ENCODE data around the gene APLNR.

APLNR gene

DNA sequence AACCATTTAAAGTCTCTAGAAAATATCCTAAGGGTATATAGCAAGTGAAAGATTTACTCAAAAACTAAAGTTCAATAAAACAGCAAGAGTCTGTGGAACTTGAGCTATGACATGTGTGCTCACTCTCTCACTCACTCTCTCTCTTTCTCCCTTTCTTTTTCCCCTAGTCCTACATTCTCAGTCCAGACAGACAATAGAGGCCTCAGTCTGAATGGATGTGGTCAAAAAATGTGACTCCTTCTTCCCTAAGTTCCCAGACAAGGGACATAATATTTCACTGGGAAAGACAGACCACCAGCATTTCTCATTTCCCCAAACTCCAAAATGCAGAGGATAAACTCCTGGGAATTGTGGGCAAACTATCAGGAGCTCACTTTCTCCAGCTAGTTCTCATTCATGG is 17.6 kb upstream of the APLNR start:
- no peak overlapping the region for H3K4me3 ChIP-seq (ENCODE audit: control insufficient read depth, low read depth, low read length)
- DNase-seq (ENCODE audit: low read depth): no peak
- TF ChIP-seq, protein P1, sequence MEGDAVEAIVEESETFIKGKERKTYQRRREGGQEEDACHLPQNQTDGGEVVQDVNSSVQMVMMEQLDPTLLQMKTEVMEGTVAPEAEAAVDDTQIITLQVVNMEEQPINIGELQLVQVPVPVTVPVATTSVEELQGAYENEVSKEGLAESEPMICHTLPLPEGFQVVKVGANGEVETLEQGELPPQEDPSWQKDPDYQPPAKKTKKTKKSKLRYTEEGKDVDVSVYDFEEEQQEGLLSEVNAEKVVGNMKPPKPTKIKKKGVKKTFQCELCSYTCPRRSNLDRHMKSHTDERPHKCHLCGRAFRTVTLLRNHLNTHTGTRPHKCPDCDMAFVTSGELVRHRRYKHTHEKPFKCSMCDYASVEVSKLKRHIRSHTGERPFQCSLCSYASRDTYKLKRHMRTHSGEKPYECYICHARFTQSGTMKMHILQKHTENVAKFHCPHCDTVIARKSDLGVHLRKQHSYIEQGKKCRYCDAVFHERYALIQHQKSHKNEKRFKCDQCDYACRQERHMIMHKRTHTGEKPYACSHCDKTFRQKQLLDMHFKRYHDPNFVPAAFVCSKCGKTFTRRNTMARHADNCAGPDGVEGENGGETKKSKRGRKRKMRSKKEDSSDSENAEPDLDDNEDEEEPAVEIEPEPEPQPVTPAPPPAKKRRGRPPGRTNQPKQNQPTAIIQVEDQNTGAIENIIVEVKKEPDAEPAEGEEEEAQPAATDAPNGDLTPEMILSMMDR (IDR thresholded peaks at IDR 0.05; ENCODE audit: control insufficient read depth, insufficient read depth, low read depth, low read length, missing control alignments): no peak

DNA sequence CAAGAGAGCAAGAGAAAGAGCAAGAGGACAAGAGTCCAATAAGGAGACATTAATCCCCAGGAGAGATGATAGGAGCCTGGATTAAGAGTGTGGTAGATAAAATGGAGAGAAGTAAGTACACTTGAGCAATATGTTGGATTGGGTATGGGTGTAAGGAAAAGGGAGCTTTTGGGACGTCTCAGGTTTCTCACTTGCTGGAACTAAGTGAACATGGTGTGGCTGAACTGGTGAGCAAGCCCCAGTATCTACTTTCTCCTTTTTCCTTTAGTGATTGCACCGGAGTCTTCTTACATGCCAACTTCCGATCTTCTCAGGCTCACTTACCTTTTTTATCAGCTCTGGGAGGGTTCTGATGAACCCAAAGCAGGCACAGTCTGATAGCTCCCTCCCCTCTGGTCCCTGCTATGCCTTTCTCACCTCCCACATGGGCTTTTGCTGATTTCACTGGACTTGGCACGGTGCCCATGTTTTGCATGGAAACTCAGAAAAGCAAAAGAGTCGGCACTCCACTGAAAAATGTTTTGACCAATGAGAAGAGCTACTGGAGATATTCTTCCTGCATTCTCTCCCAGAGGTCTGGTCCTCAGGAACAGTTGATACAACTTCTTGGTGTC is 14.5 kb upstream of the APLNR start:
- no peak overlapping the region for H3K4me3 ChIP-seq (ENCODE audit: control insufficient read depth, low read depth, low read length)
- TF ChIP-seq, protein P1 (IDR thresholded peaks at IDR 0.05; ENCODE audit: control insufficient read depth, insufficient read depth, low read depth, low read length, missing control alignments): no peak
- no peak for DNase-seq (ENCODE audit: low read depth)

DNA sequence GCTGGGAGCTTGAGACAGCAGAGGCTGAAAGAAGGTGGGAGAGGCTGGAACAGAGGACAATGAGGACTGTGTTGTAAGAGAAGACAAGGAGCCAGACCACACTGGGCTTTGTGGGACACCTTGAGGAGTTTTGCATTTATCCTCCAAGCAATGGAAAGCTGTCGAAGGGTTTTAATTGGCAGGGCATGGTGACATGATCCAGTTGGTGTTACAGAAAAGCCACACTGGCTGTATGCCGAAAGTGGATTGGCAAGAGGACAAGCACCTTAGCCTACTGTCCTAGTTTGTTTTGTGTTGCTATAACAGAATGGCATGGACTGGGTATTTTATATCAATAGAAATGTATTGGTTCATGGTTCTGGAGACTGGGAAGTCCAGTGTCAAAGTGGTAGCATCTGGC is 14.0 kb upstream of the APLNR start:
- DNase-seq (ENCODE audit: low read depth): no peak
- no peak overlapping the region for H3K4me3 ChIP-seq (ENCODE audit: control insufficient read depth, low read depth, low read length)
- TF ChIP-seq, protein P1 (IDR thresholded peaks at IDR 0.05; ENCODE audit: control insufficient read depth, insufficient read depth, low read depth, low read length, missing control alignments): no peak

DNA sequence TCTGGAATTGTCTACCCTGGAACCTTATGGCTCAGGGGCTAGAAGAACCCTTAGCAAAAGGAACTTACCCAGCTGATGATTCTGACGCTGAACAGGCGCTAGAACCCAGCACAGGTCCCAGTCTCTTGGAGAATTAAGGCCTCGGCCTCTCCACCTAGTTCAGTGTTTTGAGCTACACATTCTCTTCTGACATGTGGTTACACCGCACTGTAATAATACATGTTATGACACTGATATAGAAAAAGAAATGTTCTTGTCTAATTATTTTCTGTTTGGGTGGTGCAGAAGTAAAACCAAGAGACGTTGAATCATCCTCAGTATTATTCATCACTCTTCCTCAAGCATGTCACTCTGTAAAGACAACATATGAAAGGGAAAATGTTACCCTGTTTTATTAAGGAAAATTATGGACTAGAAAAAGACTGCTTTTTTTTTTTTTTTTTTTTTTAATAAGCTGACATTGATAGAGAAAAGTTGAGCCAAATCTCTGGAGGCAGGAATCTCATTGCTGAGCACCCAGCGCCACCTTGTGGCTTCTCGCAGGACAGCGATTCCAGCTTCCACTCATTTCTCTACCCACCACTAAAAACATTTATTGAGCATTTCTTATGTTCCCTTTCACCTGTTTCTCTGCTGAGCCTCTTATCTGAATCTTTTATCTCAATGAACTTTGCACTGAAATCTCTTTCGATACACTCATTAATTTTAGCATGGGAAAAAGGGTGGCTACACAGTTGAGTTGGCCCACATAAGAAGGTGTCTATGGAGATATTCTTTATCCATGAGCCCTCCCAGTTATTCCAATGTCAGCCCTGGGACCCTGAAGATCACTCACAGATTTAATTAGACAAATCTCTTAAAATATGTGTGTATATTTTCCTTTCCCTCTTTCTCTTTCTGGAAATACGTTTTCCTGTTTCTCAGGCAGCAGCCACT is 12.6 kb upstream of the APLNR start:
- peak; percentile 16 for DNase-seq (ENCODE audit: low read depth)
- TF ChIP-seq, protein P1 (IDR thresholded peaks at IDR 0.05; ENCODE audit: control insufficient read depth, insufficient read depth, low read depth, low read length, missing control alignments): peak; percentile 85
- H3K4me3 ChIP-seq (ENCODE audit: control insufficient read depth, low read depth, low read length): peak overlapping the region; percentile 18

DNA sequence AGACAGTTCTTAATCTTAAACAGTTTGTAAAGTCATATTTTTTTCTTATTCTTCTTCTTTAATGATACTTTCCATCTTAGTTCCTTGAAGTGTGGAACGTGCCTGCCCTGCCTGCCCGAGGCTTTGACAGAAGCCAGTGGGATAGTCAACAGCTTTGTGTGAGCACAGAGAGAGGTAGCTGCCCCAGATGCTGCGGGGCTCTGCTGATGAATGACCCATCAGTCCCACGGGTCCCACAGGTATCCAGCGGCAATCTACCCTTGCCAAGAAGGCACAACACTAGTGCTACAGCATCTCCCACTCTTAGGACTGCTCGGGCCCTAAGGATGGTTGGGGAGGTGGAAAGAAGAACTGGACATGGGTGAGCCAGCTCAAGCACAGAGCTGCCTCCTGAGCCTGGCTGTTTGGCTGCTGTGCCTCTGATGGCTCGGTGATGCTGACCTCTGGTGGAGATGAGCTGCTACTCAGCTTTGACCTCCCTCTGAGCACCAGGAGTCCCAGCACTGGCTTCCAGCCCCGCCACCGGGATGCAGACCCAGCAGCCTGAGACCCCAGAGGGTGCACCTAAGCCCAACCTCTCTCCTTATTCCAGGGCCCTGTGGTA is 11.8 kb upstream of the APLNR start:
- DNase-seq (ENCODE audit: low read depth): peak; percentile 33
- H3K4me3 ChIP-seq (ENCODE audit: control insufficient read depth, low read depth, low read length): peak overlapping the region; percentile 18
- TF ChIP-seq, protein P1 (IDR thresholded peaks at IDR 0.05; ENCODE audit: control insufficient read depth, insufficient read depth, low read depth, low read length, missing control alignments): peak; percentile 94

DNA sequence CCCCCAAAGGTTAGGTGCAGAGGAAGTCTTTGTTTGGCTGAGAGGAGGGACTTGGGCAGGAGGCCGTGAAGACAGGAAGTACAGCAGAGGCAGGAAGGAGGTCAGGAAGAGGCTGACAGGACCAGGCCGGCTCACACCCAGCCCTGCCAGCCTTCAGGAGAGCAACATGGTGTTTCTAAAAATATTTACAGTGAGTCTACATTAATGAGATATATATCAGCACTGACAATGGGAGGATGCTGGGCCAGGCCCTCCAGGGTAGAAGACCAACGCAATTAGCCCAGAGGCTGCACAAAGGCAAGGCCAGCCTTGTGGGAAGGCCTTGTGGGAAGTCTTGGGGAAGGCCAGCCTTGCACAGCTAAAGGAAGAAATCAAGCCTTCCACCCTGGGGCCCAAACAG is 7.9 kb upstream of the APLNR start:
- no peak overlapping the region for H3K4me3 ChIP-seq (ENCODE audit: control insufficient read depth, low read depth, low read length)
- TF ChIP-seq, protein P1 (IDR thresholded peaks at IDR 0.05; ENCODE audit: control insufficient read depth, insufficient read depth, low read depth, low read length, missing control alignments): no peak
- DNase-seq (ENCODE audit: low read depth): no peak

Data from AG09309 (cell line).